Measurements from ENCODE around the gene SART1. TPM values are rescaled to one million over a fixed set of nuclear protein-coding genes. Genes with fewer than 3 reads are reported as not detected.
A peak's percentile ranks its signal among the peaks of the same experiment; 100 is the strongest.

The SART1 gene
- total and polyA plus RNA-seq, 4 donors = 13.6 to 24.3 (median 15.1) TPM

DNA sequence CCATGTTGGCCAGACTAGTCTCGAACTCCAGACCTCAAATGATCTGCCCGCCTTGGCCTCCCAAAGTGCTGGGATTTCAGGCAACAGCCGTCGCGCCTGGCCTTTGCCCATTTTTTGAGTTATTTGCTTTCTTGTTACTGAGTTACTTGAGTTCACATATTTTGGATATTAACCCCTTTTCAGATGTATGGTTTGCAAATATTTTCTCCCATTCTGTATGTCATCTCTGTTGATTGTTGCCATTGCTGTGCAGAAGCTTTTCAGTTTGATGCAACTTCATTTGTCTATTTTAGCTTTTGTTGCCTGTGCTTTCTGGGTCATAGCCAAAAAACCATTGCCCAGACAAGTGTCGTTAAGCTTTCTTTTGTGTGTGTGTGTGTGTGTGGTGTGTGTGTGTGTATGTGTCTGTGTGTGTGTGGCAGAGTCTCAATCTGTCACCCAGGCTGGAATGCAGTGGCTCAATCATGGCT, 9.4 kb upstream of the SART1 start:
- Histone ChIP-seq H3K36me3 (ENCODE audit: control insufficient read depth in 4 of 4, insufficient read depth in 3 of 4, low read depth in 1 of 4, low read length in 3 of 4) (no peaks in the 10 kb centered on the region), H3K4me3 (ENCODE audit: low read depth in 1 of 3, low read length in 3 of 3) (no peak overlapping the region), H3K9ac (ENCODE audit: low read depth in 1 of 2, low read length in 2 of 2) (no peak overlapping the region), H3K27me3 (ENCODE audit: control insufficient read depth in 4 of 4, insufficient read depth in 4 of 4, low read length in 3 of 4) (no peaks in the 10 kb centered on the region), H3K9me3 (ENCODE audit: control insufficient read depth in 4 of 4, low read length in 3 of 4) (no peaks in the 10 kb centered on the region), H3K27ac (ENCODE audit: low read depth in 1 of 2, low read length in 2 of 2) (no peak overlapping the region), H3K4me1 (ENCODE audit: control insufficient read depth in 4 of 4, insufficient read depth in 4 of 4, low read length in 3 of 4) (peaks cover 3 to 9% (median 4%) of the 10 kb centered on the region in 4 donors)
- 23% methylated on average over 6 of the region's 6 CpGs for WGBS
- DNase-seq (ENCODE audit: low spot score) = no peak
- TF ChIP-seq, protein P1, sequence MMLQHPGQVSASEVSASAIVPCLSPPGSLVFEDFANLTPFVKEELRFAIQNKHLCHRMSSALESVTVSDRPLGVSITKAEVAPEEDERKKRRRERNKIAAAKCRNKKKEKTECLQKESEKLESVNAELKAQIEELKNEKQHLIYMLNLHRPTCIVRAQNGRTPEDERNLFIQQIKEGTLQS (IDR thresholded peaks at IDR 0.05) = no peak
- TF ChIP-seq TAF1 (conservative IDR thresholded peaks at IDR 0.05) (no peak), JUND (IDR thresholded peaks at IDR 0.05) (no peak), YY1 (IDR thresholded peaks at IDR 0.05) (no peak), RAD21 (IDR thresholded peaks at IDR 0.05) (no peak), HNF4A (conservative IDR thresholded peaks at IDR 0.05) (peak; percentile 13 to 46), GABPA (IDR thresholded peaks at IDR 0.05 in 1 of 2, conservative IDR thresholded peaks at IDR 0.05 in 1 of 2) (peak in 1 of 2 donors; percentile 42), RXRA (IDR thresholded peaks at IDR 0.05) (peak; percentile 21 to 42), NR2F2 (IDR thresholded peaks at IDR 0.05) (no peak), FOXA1 (IDR thresholded peaks at IDR 0.05) (no peak), HNF4G (IDR thresholded peaks at IDR 0.05) (no peak), SP1 (IDR thresholded peaks at IDR 0.05) (peak; percentile 51), FOXA2 (IDR thresholded peaks at IDR 0.05) (no peak), EGR1 (IDR thresholded peaks at IDR 0.05; ENCODE audit: low read depth in 2 of 2) (no peak)
- TF ChIP-seq, protein P2, sequence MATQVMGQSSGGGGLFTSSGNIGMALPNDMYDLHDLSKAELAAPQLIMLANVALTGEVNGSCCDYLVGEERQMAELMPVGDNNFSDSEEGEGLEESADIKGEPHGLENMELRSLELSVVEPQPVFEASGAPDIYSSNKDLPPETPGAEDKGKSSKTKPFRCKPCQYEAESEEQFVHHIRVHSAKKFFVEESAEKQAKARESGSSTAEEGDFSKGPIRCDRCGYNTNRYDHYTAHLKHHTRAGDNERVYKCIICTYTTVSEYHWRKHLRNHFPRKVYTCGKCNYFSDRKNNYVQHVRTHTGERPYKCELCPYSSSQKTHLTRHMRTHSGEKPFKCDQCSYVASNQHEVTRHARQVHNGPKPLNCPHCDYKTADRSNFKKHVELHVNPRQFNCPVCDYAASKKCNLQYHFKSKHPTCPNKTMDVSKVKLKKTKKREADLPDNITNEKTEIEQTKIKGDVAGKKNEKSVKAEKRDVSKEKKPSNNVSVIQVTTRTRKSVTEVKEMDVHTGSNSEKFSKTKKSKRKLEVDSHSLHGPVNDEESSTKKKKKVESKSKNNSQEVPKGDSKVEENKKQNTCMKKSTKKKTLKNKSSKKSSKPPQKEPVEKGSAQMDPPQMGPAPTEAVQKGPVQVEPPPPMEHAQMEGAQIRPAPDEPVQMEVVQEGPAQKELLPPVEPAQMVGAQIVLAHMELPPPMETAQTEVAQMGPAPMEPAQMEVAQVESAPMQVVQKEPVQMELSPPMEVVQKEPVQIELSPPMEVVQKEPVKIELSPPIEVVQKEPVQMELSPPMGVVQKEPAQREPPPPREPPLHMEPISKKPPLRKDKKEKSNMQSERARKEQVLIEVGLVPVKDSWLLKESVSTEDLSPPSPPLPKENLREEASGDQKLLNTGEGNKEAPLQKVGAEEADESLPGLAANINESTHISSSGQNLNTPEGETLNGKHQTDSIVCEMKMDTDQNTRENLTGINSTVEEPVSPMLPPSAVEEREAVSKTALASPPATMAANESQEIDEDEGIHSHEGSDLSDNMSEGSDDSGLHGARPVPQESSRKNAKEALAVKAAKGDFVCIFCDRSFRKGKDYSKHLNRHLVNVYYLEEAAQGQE (IDR thresholded peaks at IDR 0.05) = no peak
- TF ChIP-seq, protein P3, sequence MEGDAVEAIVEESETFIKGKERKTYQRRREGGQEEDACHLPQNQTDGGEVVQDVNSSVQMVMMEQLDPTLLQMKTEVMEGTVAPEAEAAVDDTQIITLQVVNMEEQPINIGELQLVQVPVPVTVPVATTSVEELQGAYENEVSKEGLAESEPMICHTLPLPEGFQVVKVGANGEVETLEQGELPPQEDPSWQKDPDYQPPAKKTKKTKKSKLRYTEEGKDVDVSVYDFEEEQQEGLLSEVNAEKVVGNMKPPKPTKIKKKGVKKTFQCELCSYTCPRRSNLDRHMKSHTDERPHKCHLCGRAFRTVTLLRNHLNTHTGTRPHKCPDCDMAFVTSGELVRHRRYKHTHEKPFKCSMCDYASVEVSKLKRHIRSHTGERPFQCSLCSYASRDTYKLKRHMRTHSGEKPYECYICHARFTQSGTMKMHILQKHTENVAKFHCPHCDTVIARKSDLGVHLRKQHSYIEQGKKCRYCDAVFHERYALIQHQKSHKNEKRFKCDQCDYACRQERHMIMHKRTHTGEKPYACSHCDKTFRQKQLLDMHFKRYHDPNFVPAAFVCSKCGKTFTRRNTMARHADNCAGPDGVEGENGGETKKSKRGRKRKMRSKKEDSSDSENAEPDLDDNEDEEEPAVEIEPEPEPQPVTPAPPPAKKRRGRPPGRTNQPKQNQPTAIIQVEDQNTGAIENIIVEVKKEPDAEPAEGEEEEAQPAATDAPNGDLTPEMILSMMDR (IDR thresholded peaks at IDR 0.05; ENCODE audit: low read depth, low read length, missing input control) = no peak
- TF ChIP-seq, protein P4, sequence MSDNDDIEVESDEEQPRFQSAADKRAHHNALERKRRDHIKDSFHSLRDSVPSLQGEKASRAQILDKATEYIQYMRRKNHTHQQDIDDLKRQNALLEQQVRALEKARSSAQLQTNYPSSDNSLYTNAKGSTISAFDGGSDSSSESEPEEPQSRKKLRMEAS (IDR thresholded peaks at IDR 0.05) = no peak
- TF ChIP-seq, protein P5, sequence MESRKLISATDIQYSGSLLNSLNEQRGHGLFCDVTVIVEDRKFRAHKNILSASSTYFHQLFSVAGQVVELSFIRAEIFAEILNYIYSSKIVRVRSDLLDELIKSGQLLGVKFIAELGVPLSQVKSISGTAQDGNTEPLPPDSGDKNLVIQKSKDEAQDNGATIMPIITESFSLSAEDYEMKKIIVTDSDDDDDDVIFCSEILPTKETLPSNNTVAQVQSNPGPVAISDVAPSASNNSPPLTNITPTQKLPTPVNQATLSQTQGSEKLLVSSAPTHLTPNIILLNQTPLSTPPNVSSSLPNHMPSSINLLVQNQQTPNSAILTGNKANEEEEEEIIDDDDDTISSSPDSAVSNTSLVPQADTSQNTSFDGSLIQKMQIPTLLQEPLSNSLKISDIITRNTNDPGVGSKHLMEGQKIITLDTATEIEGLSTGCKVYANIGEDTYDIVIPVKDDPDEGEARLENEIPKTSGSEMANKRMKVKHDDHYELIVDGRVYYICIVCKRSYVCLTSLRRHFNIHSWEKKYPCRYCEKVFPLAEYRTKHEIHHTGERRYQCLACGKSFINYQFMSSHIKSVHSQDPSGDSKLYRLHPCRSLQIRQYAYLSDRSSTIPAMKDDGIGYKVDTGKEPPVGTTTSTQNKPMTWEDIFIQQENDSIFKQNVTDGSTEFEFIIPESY (IDR thresholded peaks at IDR 0.05) = no peak
